ENCODE data around the gene MAB21L2. TPM values are rescaled to one million over a fixed set of nuclear protein-coding genes. Genes with fewer than 3 reads are reported as not detected.

Gene MAB21L2
- total and polyA plus RNA-seq, 2 of the 8 experiments (the other 6 are each of a cell fraction or from before 2014, with no cell fraction given): 0.03 TPM; not detected in 1

DNA sequence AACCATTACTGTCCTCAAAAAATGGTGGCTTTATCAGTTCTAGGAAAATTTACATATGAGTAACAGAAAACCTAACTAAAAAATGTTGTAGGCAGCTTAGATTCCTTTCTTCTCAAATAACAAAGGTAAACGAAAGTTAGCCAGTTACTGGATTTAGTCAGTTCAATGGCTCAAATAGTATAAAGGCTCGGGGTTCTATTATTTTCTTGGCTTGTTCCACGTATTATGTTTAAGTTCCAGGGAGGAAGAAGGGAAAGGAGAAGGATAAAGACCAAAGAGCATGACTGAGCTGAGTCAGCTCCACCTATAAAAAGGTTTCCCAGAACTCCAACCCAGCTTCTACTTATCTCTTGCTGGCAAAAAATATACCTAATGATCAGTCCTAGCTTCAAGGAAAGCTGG, 41.0 kb upstream of the MAB21L2 start:
- WGBS, 2 experiments (ENCODE audit: extremely low coverage in 1 of 2, insufficient coverage in 1 of 2, insufficient read length in 1 of 2, insufficient replicate concordance in 2 of 2, low coverage in 1 of 2, low lambda C conversion rate in 2 of 2, missing lambda C conversion rate in 1 of 2): 28% methylated on average over 3 of the region's 3 CpGs; no CpG with 5 or more reads in 1 of the 2 experiments
- Histone ChIP-seq H3K4me1 (replicated peaks in 1 of 4; ENCODE audit: control insufficient read depth in 3 of 4, insufficient read depth in 4 of 4, low read length in 3 of 4) (peaks cover 0 to 17% (median 4%) of the 10 kb centered on the region in 4 experiments; a peak in 4 of 7 replicates), H3K27me3 (replicated peaks in 1 of 4; ENCODE audit: control insufficient read depth in 3 of 4, extremely low read depth in 1 of 4, insufficient read depth in 3 of 4, low read length in 3 of 4) (no peaks in the 10 kb centered on the region), H2AK5ac (ENCODE audit: low read depth, low read length) (no peak overlapping the region), H3K4me3 (ENCODE audit: extremely low read depth in 1 of 4, insufficient read depth in 2 of 4, low read depth in 3 of 4, low read length in 4 of 4) (no peak overlapping the region), H3K79me1 (ENCODE audit: low read depth, low read length) (no peaks in the 10 kb centered on the region), H2BK15ac (ENCODE audit: low read length) (no peak overlapping the region), H3K36me3 (ENCODE audit: control insufficient read depth in 2 of 4, insufficient read depth in 4 of 4, low read length in 3 of 4) (no peaks in the 10 kb centered on the region), H3K4me2 (ENCODE audit: insufficient read depth in 1 of 2, low read depth in 2 of 2, low read length in 2 of 2) (no peak overlapping the region), H4K20me1 (replicated peaks in 1 of 2; ENCODE audit: control insufficient read depth in 1 of 2, insufficient read depth in 2 of 2, low read length in 2 of 2) (peaks cover 0 to 1% of the 10 kb centered on the region in 2 experiments), H4K8ac (ENCODE audit: extremely low read depth, insufficient read depth, low read length) (no peak overlapping the region), H3K79me2 (ENCODE audit: control insufficient read depth in 1 of 2, insufficient read depth in 2 of 2, low read length in 2 of 2) (no peaks in the 10 kb centered on the region), H3K4ac (replicated peaks; ENCODE audit: insufficient read length, low read depth, low read length) (no peak overlapping the region), H2BK120ac (replicated peaks; ENCODE audit: low read depth, low read length) (no peak overlapping the region), H3K27ac (ENCODE audit: low read depth, low read length) (peak overlapping the region; percentile 35; the same call in 1 of the 2 replicates), H3K56ac (replicated peaks; ENCODE audit: insufficient read length, low read depth, low read length) (no peak overlapping the region), H2AFZ (ENCODE audit: low read length) (no peak overlapping the region), H2BK5ac (ENCODE audit: low read depth, low read length) (no peak overlapping the region), H3K9ac (replicated peaks in 1 of 4; ENCODE audit: extremely low read depth in 1 of 4, low read depth in 3 of 4, low read length in 3 of 4) (no peak overlapping the region), H3K14ac (ENCODE audit: insufficient read length) (no peak overlapping the region), H3K18ac (ENCODE audit: extremely low read depth, low read length) (no peak overlapping the region), H4K5ac (ENCODE audit: insufficient read length, low read depth, low read length) (no peak overlapping the region), H4K91ac (replicated peaks; ENCODE audit: insufficient read length, low read length) (no peak overlapping the region), H3K23me2 (ENCODE audit: low read depth, low read length) (no peaks in the 10 kb centered on the region), H2BK12ac (ENCODE audit: low read depth, low read length) (no peak overlapping the region), H3K23ac (ENCODE audit: insufficient read length) (no peak overlapping the region), H3K9me3 (ENCODE audit: insufficient read depth in 2 of 2, low read depth in 1 of 2, low read length in 1 of 2) (no peaks in the 10 kb centered on the region), H2BK20ac (ENCODE audit: low read length) (no peak overlapping the region)
- ChIA-PET CTCF (ENCODE audit: partially characterized antibody) (interaction anchor here (1.0 to 2.4 kb wide), 3 partner anchors 9 to 326 kb away, joined by 3 to 7 read pairs (median 6); no protein-coding TSS in a partner anchor), POLR2A (ENCODE audit: partially characterized antibody) (no interaction called here)
- peak; percentile 70 for FAIRE-seq
- no peak for TF ChIP-seq TBP (IDR thresholded peaks at IDR 0.05; ENCODE audit: low read depth, low read length)
- TF ChIP-seq SUZ12 (IDR thresholded peaks at IDR 0.05; ENCODE audit: low read length): no peak
- no peak for TF ChIP-seq TAF1 (IDR thresholded peaks at IDR 0.05; ENCODE audit: low read depth, low read length)
- TF ChIP-seq, protein P1, sequence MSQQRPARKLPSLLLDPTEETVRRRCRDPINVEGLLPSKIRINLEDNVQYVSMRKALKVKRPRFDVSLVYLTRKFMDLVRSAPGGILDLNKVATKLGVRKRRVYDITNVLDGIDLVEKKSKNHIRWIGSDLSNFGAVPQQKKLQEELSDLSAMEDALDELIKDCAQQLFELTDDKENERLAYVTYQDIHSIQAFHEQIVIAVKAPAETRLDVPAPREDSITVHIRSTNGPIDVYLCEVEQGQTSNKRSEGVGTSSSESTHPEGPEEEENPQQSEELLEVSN (IDR thresholded peaks at IDR 0.05): no peak
- no peak for TF ChIP-seq SP2 (IDR thresholded peaks at IDR 0.05; ENCODE audit: low read length)
- no peak for TF ChIP-seq RFX5 (IDR thresholded peaks at IDR 0.05; ENCODE audit: borderline replicate concordance, low read depth, low read length)
- TF ChIP-seq TCF12 (IDR thresholded peaks at IDR 0.05; ENCODE audit: low read depth, low read length): no peak
- TF ChIP-seq TAF7 (optimal IDR thresholded peaks at IDR 0.05; ENCODE audit: borderline replicate concordance, low read depth, low read length): no peak
- TF ChIP-seq SIN3A (conservative IDR thresholded peaks at IDR 0.05 in 1 of 2, IDR thresholded peaks at IDR 0.05 in 1 of 2; ENCODE audit: low read depth in 1 of 2, low read length in 2 of 2): no peak
- DNase-seq (ENCODE audit: low read depth in 1 of 2, low spot score in 2 of 2): no peak
